KBM-7 (cell line): ENCODE measurements around the gene CAMK2G.
"Not testable (repeated sequence)": the region's sequence is repeated elsewhere in the genome, so short reads cannot be mapped to it uniquely, and the experiment has no call there.

ENCODE experiments used
- DNase-seq: peaks from one replicate; pipeline ENCODE4 v3.0.0-alpha.2; 2015
- in situ Hi-C: fragments of 300-500 bp; cut with MboI; formaldehyde crosslinking; loops from 2 replicates; pipeline ENCODE4 v1.14.3; 2020; ENCODE audit warnings: low sequenced_read_pairs, low pct_unique_long_range_greater_than_20kb, mixed read lengths

Gene CAMK2G

DNA sequence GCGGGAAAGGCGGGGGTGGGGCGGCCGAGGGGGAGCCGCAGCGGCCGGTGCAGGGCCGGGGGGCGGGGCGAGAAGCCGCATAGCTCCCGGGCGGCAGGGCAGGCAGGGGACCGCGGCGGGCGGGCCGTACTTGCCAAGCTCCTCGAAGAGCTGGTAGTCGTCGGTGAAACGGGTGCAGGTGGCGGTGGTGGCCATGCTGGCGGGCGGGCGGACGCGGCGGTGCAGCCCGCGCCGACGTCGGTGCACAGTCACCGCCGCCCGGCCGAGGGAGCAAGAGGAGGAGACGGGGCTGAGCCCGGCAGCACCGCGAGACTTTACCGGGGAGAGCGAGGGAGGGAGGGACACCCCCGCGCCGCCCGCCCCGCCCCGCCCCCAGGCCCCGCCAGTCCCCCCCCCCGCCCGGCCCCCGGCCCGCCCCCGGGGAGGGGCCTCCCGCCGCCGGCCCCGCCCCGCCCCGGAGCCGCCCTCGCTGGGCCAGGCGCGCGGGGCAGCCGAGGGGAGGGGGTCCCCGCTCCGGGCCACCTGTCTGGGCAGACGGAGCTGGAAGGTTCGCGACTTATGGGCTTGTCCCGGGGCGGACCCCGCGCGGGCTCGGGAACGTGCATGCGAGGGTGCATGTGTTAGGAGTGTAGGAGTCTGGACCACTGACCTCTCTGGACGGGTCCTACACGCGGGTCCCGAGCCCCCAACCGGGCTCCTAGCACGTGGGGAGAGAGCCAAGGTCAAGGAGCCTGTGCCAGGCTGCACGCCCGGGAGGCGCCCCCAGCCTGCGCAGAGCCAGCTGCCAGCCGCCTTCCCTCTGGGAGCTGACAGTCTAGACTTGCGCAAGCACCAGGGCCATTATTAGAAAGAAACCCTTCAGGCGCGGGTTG, at the start of gene CAMK2G:
Gene CAMK2G (minus strand): TSS at position 289 of the 872 bp plus-strand sequence. CDS start 94 bp downstream, at position 195.
- DNase-seq, result peak; percentile 72

GRCh38 chr10:73922864-73923133, 48.4 kb upstream of the CAMK2G start:
- in situ Hi-C loops, result no loop called here
- no peak for DNase-seq

More for the DNA sequence above, at the start of gene CAMK2G:
- in situ Hi-C loops, result no loop called here

DNA sequence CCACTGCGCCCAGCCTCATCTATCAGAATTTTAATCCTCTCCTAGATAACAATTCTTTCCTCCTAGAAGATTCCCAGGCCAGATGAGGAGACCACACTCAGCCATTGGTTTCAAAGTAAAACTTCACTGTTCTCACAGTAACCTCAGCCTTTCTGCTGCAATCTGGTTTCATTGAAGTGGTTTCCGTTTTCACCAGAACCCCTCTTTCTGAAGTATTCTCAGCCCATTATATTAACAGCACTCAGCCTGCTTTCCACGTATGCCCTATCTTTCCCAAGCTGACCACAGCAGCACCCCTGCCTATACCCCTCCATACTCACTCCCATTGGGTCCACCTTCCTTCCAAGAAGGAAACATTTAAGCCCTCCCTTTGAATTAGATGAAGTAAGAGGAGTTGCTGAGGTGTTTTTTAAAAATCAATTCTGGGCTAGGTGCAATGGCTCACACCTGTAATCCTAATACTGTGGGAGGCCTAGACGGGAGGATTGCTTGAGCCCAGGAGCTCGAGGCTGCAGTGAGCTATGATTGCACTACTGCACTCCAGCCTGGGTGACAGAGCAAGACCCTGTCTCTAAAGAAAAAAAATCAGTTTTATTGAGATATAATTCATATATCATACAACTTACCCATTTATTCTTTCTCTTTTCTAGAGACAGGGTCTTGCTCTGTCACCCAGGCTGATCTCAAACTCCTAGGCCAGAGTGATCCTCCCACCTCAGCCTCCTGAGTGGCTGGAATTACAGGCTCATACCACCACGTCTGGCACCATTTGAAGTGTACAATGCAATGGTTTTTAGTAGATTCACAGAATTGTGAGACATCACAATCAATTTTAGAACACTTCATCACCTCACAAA, 47.9 kb upstream of the CAMK2G start:
- no peak for DNase-seq
- in situ Hi-C loops, result no loop called here

- peak; percentile 87 for DNase-seq
- in situ Hi-C loops, result no loop called here
These were observed 45.7 kb upstream of the CAMK2G start for GRCh38 chr10:73920089-73920488.

DNA sequence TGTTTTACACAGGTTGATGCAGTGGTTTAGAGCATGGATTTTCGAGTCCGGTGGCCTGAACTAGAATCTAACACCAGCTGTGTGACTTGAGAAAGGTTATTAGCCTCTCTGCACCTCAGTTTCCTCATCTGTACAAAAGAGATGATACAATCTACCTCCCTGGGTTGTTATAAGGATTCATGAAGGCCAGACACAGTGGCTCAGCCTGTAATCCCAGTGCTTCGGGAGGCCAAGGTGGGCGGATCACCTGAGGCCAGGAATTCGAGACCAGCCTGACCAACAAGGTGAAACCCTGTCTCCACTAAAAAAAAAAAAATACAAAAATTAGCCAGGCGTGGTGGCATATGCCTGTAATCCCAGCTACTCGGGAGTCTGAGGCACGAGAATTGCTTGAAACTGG, 45.1 kb upstream of the CAMK2G start:
- in situ Hi-C loops, DNase-seq: not testable (repeated sequence)

- in situ Hi-C loops, result no loop called here
- DNase-seq, result no peak
These were observed 43.4 kb upstream of the CAMK2G start for GRCh38 chr10:73917566-73918305.

GRCh38 chr10:73916761-73917470, 42.6 kb upstream of the CAMK2G start:
- in situ Hi-C loops, result no loop called here
- DNase-seq, result no peak

DNA sequence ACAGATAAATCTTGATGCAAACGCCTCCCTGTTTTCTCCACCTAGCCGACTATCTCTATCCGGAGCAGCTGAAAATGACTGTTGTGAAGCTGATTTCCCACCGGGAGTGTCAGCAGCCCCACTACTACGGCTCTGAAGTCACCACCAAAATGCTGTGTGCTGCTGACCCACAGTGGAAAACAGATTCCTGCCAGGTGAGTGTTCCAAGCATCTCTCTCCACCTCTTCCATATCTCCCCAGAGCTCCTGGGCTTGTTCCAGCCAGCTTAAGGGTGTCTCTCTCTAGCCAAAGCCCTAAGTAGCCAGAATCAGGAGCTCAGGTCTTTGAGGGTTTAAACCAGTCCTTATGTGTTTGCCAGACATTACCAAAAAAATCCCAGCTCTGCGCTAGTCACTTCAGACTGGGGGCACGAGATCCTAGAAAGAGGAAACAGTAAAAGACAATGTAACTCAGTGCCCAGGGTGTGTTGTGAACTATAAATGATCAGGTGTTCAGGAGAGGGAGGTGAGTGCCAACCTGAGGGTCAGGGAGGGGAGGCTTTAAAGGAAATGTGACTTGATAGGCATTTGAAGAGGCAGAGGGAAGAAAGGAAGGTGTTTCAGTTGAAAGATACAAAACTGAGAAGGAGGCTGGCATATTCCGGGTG, 41.0 kb upstream of the CAMK2G start:
- DNase-seq, result no peak
- in situ Hi-C loops, result no loop called here

GRCh38 chr10:73914036-73914435, 39.7 kb upstream of the CAMK2G start:
- in situ Hi-C loops, result no loop called here
- no peak for DNase-seq

- no peak for DNase-seq
- in situ Hi-C loops, result no loop called here
These were observed 37.2 kb upstream of the CAMK2G start for GRCh38 chr10:73911553-73912004.

DNA sequence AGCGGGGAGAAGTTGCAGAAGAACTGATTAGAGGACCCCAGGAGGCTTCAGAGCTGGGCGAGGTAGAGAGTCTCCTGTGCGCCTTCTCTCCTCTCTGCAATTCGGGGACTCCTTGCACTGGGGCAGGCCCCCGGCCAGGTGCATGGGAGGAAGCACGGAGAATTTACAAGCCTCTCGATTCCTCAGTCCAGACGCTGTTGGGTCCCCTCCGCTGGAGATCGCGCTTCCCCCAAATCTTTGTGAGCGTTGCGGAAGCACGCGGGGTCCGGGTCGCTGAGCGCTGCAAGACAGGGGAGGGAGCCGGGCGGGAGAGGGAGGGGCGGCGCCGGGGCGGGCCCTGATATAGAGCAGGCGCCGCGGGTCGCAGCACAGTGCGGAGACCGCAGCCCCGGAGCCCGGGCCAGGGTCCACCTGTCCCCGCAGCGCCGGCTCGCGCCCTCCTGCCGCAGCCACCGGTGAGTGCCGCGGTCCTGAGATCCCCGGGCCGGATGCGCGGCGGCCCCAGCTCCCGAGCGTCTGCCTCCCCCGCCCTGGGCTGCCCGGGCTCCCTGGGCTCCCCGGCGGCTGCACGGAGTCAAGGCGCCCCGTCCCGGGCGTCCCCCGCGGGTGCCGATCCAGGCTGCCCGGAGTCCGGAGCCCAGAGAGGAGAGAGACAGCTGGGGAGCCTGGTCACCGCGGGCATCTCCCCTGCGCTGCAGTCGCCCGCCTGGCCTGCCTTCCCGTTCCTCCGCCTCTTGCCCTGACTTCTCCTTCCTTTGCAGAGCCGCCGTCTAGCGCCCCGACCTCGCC, 36.6 kb upstream of the CAMK2G start, which contains the start of gene PLAU:
Gene PLAU (plus strand): TSS at position 369 of the 789 bp plus-strand sequence. CDS start 424 bp downstream, outside the sequence.
- peak; percentile 70 for DNase-seq
- in situ Hi-C loops, result no loop called here

GRCh38 chr10:73910401-73910763, 36.0 kb upstream of the CAMK2G start:
- in situ Hi-C loops, result no loop called here
- DNase-seq, result no peak

- in situ Hi-C loops, result no loop called here
- no peak for DNase-seq
These were observed 35.3 kb upstream of the CAMK2G start for GRCh38 chr10:73909540-73910115.

DNA sequence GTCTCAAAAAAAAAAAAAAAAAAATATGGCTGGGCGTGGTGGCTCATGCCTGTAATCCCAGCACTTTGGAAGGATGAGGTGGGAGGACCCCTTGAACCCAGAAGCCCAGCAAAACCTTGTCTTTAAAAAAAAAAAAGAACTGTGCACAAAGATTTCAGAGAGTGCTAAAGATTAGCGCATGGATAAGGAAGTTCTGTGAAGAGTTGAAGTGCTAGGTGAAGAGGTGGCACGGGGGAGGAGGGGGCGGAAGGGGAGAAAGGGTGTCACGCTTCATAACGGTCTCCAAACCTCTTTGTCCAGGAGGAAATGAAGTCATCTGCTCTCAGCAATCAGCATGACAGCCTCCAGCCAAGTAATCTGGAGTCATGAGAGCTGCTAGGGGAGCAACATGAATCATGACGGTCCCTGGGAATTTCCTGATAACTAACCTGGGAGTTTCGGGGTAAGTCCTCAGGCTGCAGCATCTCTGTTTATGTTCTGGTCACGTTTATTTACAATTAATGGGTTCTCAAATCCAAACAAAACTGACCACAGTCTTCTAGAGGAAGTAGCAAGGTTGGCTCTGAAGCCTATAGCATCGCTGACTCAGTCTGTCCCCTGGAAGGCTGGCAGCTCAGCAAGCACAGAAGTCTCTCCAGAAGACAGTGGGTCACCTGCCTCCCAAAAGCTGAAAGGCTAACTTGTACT, 34.6 kb upstream of the CAMK2G start:
- DNase-seq, result peak; percentile 96
- in situ Hi-C loops, result no loop called here

DNA sequence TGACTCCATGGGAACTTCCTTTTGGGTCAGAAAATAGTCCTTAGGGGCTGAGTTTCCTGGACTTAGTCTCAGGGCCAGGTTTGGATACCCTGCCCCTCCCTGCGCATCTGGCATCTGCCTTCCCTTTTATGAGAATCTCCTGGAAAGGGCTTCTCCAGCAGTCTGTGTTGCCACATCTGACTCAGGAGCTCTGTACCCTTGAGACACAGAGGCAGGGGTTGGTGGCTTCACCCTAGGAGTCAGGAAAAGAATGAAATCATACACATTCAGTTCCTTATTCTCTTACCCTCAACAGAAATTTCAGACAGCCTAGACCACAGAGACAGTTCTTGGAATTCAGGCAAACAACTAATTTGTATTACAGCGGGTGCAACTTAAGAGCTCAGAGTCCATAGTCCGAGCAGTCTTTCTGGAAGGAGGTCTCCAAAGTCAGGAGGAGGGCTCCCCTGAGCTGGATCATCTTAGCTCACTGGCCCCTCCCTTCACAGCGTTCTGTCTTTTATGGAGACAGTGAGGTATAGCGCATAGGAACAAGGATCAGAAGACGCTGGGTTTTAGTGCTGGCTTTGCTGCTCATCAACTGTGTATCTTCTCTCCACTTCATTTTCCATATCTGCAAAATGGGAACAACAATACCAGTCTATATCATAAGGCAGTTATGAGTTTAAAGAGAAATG, 33.6 kb upstream of the CAMK2G start:
- DNase-seq, result peak; percentile 94
- in situ Hi-C loops, result no loop called here
